Ishikawa (cell line): ENCODE data around the gene TNC.

Experiments
- CEBPB ChIP-seq: IDR thresholded peaks from 2 replicates; pipeline ENCODE4 v1.6.1; 2012
- CREB1 ChIP-seq: IDR thresholded peaks from 2 replicates; pipeline ENCODE4 v1.6.1; 2012; ENCODE audit warnings: low read depth
- EGR1 ChIP-seq: IDR thresholded peaks from 2 replicates; pipeline ENCODE4 v1.6.1; 2012
- EP300 ChIP-seq: IDR thresholded peaks from 2 replicates; pipeline ENCODE4 v1.6.1; 2012; ENCODE audit warnings: borderline replicate concordance
- FOXM1 ChIP-seq: IDR thresholded peaks from 2 replicates; pipeline ENCODE4 v1.6.1; 2012; ENCODE audit warnings: low read depth, borderline replicate concordance
- NFIC ChIP-seq: IDR thresholded peaks from 2 replicates; pipeline ENCODE4 v1.6.1; 2012
- RAD21 ChIP-seq: IDR thresholded peaks from 2 replicates; pipeline ENCODE4 v1.6.1; 2012; ENCODE audit warnings: low read depth
- TAF1 ChIP-seq: IDR thresholded peaks from 2 replicates; pipeline ENCODE4 v1.6.1; 2012; ENCODE audit warnings: low read depth, mild to moderate bottlenecking
- TCF12 ChIP-seq: IDR thresholded peaks from 2 replicates; pipeline ENCODE4 v1.6.1; 2012; ENCODE audit warnings: low read depth
- YY1 ChIP-seq: IDR thresholded peaks from 2 replicates; pipeline ENCODE4 v1.6.1; 2012; ENCODE audit warnings: low read depth
- ZBTB7A ChIP-seq: IDR thresholded peaks from 2 replicates; pipeline ENCODE4 v1.6.1; 2012; ENCODE audit warnings: low read depth
- TF ChIP-seq, protein P1 (sequence below): IDR thresholded peaks from 2 replicates; pipeline ENCODE4 v1.6.1; 2012; ENCODE audit warnings: low read depth, mild to moderate bottlenecking
- TF ChIP-seq, protein P2 (sequence below): IDR thresholded peaks from 2 replicates; pipeline ENCODE4 v1.6.1; 2012
- TF ChIP-seq, protein P3 (sequence below): IDR thresholded peaks from 2 replicates; pipeline ENCODE4 v1.6.1; 2012

DNA sequence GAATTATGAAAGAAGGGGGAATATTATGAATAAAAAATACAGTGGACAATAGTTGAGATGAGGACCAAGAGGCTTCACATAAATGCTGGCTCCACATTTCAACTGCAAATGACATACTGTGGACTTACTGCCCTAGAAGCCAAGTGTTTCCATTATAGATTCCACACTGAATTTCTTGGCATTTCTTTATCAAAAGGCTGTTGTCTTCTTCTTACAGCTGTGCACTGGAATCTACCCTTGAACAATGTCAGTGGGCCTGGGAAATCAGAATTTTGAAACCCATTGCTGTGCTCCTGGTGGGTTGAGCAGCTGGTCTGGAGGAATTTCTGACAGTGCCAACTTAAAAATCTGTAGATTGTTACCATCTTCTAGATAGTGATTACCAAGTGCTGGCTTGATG, 49.9 kb downstream of the TNC start:
- TF ChIP-seq YY1 (no peak), CEBPB (no peak), TAF1 (no peak), CREB1 (no peak), EGR1 (no peak), RAD21 (no peak), EP300 (no peak), FOXM1 (no peak), TCF12 (no peak), ZBTB7A (no peak), NFIC (no peak)
- TF ChIP-seq, protein P1, sequence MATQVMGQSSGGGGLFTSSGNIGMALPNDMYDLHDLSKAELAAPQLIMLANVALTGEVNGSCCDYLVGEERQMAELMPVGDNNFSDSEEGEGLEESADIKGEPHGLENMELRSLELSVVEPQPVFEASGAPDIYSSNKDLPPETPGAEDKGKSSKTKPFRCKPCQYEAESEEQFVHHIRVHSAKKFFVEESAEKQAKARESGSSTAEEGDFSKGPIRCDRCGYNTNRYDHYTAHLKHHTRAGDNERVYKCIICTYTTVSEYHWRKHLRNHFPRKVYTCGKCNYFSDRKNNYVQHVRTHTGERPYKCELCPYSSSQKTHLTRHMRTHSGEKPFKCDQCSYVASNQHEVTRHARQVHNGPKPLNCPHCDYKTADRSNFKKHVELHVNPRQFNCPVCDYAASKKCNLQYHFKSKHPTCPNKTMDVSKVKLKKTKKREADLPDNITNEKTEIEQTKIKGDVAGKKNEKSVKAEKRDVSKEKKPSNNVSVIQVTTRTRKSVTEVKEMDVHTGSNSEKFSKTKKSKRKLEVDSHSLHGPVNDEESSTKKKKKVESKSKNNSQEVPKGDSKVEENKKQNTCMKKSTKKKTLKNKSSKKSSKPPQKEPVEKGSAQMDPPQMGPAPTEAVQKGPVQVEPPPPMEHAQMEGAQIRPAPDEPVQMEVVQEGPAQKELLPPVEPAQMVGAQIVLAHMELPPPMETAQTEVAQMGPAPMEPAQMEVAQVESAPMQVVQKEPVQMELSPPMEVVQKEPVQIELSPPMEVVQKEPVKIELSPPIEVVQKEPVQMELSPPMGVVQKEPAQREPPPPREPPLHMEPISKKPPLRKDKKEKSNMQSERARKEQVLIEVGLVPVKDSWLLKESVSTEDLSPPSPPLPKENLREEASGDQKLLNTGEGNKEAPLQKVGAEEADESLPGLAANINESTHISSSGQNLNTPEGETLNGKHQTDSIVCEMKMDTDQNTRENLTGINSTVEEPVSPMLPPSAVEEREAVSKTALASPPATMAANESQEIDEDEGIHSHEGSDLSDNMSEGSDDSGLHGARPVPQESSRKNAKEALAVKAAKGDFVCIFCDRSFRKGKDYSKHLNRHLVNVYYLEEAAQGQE = no peak
- TF ChIP-seq, protein P2, sequence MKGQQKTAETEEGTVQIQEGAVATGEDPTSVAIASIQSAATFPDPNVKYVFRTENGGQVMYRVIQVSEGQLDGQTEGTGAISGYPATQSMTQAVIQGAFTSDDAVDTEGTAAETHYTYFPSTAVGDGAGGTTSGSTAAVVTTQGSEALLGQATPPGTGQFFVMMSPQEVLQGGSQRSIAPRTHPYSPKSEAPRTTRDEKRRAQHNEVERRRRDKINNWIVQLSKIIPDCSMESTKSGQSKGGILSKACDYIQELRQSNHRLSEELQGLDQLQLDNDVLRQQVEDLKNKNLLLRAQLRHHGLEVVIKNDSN = no peak
- TF ChIP-seq, protein P3, sequence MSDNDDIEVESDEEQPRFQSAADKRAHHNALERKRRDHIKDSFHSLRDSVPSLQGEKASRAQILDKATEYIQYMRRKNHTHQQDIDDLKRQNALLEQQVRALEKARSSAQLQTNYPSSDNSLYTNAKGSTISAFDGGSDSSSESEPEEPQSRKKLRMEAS = no peak
